ENCODE measurements around the gene CDH8.

DNA sequence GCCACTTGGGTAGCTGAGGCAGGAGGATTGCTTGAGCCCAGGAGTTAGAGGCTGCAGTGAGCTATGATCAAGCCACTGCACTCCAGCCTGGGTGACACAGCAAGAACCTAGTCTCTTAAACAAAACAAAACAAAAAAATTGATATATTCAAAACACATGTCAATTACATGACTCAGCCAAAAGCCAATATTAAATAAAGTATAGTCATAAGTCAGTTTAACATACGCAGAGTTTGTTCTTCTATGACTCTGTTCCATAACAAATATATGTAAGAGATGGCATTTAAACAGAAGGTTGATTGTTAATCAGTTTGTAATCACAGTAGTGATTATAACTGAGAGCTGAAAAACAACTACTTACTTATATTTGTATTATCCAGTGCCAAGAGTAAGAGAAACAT is 106.5 kb downstream of the CDH8 start:
- TF ChIP-seq, protein P1, sequence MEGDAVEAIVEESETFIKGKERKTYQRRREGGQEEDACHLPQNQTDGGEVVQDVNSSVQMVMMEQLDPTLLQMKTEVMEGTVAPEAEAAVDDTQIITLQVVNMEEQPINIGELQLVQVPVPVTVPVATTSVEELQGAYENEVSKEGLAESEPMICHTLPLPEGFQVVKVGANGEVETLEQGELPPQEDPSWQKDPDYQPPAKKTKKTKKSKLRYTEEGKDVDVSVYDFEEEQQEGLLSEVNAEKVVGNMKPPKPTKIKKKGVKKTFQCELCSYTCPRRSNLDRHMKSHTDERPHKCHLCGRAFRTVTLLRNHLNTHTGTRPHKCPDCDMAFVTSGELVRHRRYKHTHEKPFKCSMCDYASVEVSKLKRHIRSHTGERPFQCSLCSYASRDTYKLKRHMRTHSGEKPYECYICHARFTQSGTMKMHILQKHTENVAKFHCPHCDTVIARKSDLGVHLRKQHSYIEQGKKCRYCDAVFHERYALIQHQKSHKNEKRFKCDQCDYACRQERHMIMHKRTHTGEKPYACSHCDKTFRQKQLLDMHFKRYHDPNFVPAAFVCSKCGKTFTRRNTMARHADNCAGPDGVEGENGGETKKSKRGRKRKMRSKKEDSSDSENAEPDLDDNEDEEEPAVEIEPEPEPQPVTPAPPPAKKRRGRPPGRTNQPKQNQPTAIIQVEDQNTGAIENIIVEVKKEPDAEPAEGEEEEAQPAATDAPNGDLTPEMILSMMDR (IDR thresholded peaks at IDR 0.05): no peak
- TF ChIP-seq POLR2AphosphoS2 (conservative IDR thresholded peaks at IDR 0.05; ENCODE audit: low read length): no peak
- TF ChIP-seq MAZ (IDR thresholded peaks at IDR 0.05; ENCODE audit: borderline replicate concordance, low read depth, low read length): no peak
- TF ChIP-seq RAD21 (conservative IDR thresholded peaks at IDR 0.05 in 1 of 2, IDR thresholded peaks at IDR 0.05 in 1 of 2): no peak
- no peak for TF ChIP-seq RNF2 (IDR thresholded peaks at IDR 0.05; ENCODE audit: borderline replicate concordance, low read depth)
- no peak for TF ChIP-seq ZFP36 (IDR thresholded peaks at IDR 0.05; ENCODE audit: borderline replicate concordance, partially characterized antibody)
